GM18507 (cell line): ENCODE measurements around the gene NEBL.

Source experiments
- DNase-seq: peaks from one replicate; pipeline ENCODE4 v3.0.0; 2011; ENCODE audit warnings: low read depth; ENCODE audit not compliant: insufficient read length; ENCODE audit errors: extremely low spot score
- FAIRE-seq: peaks from 2 replicates; lab custom pipeline; 2011; peaks lifted over from hg19 to GRCh38; lab: Jason Lieb, UNC

Gene NEBL

DNA sequence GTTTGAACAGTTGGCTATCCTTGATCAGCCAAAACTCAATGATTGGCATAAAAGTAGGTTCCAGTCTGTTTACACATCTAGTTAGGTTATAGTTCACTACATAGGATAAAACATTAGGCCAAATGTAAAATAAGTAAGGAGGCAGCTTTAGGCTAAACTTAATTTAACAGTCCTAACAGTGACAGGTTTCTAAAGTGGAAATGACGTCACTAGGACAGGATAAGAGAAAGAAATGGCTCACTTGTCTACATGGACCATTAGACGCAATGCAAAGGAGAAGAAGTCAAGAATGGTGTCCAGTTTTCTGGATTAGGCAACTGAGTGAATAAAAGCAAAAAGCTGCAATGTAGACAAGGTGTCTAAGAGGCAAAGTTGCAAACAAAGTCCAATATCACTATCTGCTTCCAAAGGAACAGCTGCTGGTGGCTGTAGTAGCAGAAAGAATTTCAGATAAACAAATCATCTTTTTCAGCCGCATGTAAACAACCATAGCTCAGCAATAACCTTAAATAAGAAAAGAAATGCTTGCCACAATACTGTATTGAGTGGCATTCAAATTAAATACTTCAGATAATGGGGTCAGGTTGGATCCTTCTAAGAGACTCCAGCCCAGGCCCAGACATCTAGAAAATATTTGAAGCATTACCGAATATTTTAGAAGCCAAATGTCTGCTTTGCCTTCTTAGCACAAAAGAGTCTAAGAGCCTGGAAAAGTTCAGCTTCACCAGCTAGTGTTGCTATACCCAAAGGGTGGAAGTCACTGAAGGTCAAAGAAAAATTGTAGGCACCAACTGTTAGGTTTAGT is 154.2 kb downstream of the NEBL start:
- no peak for FAIRE-seq

DNA sequence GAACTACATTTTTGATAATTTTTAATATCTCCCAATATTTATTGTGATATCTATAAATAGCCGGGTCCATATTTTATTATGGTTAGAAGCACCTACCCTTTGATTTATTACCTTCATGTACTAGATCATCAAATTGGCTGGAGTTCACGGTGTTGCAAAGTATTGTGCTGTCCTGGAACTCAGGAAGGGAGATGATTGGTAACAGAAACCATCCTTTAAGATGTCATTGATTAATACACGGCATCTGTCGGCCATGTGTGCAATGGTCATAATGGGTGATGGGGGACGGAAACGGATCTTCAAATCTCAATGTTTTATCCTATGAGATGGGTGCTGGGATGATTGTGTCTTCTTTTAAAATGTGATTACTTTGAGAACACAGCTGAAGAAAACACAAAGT is 157.0 kb downstream of the NEBL start:
- DNase-seq = no peak
- no peak for FAIRE-seq

More for the DNA sequence above, 154.2 kb downstream of the NEBL start:
- no peak for DNase-seq

- no peak for DNase-seq
- no peak for FAIRE-seq
Observed at GRCh38 chr10:20737107-20737506, 160.0 kb downstream of the NEBL start.
